OCI-LY3 (cell line): ENCODE measurements around the gene ARL6.

Experiments
- H2AFZ ChIP-seq: fragments of 200-600, 300-600 bp; shearing (Covaris generic); 2 replicates; pipeline ENCODE4 v1.6.0; 2014; ENCODE audit warnings: antibody characterized with exemption, low read depth, low read length
- H3K27ac ChIP-seq: fragments of 200-600, 300-600 bp; sonication (generic); 2 replicates; pipeline ENCODE4 v1.5.1; 2014; ENCODE audit warnings: mild to moderate bottlenecking, low read length, moderate library complexity, mixed read lengths
- H3K27me3 ChIP-seq: fragments of 200-600, 300-600 bp; sonication (generic); 2 replicates; pipeline ENCODE4 v1.6.1; 2014; ENCODE audit warnings: low read depth, low read length, mixed read lengths
- H3K36me3 ChIP-seq: fragments of 200-600, 300-600 bp; sonication (generic); replicated peaks from 2 replicates; pipeline ENCODE3; 2014; ENCODE audit warnings: low read depth, low read length, mixed read lengths
- H3K4me1 ChIP-seq: fragments of 300-600, 200-600 bp; sonication (generic); 2 replicates; pipeline ENCODE4 v1.6.1; 2014; ENCODE audit warnings: low read length, mixed read lengths
- H3K4me2 ChIP-seq: fragments of 200-600, 300-600 bp; sonication (generic); 2 replicates; pipeline ENCODE4 v1.6.1; 2014; ENCODE audit warnings: low read length, mixed read lengths
- H3K4me3 ChIP-seq: fragments of 300-600, 200-600 bp; sonication (generic); 2 replicates; pipeline ENCODE4 v1.5.1; 2014; ENCODE audit warnings: antibody characterized with exemption, mild to moderate bottlenecking, low read length, moderate library complexity
- H3K79me2 ChIP-seq: fragments of 300-600, 200-600 bp; shearing (Covaris generic); 2 replicates; pipeline ENCODE4 v1.6.1; 2014; ENCODE audit warnings: mild to moderate bottlenecking, low read length, mixed read lengths
- H3K9ac ChIP-seq: fragments of 300-600, 200-600 bp; shearing (Covaris generic); 2 replicates; pipeline ENCODE4 v1.6.0; 2014; ENCODE audit warnings: mild to moderate bottlenecking, low read length, moderate library complexity
- H3K9me3 ChIP-seq: fragments of 200-600, 300-600 bp; shearing (Covaris generic); 2 replicates; pipeline ENCODE4 v1.6.1; 2014; ENCODE audit warnings: low read length, mixed read lengths; ENCODE audit not compliant: insufficient read depth
- H4K20me1 ChIP-seq: fragments of 200-600, 300-600 bp; sonication (generic); 2 replicates; pipeline ENCODE4 v1.6.1; 2016; ENCODE audit warnings: low read length, mixed read lengths; ENCODE audit not compliant: insufficient read depth
- CTCF ChIP-seq: fragments of 200-600, 300-600 bp; sonication (generic); IDR thresholded peaks from 2 replicates; pipeline ENCODE4 v1.5.1; 2014; ENCODE audit warnings: antibody characterized with exemption, low read length, low read depth
- EZH2phosphoT487 ChIP-seq: fragments of 200-600 bp; shearing (Covaris generic); IDR thresholded peaks from 2 replicates; pipeline ENCODE4 v1.6.1; 2018; ENCODE audit warnings: antibody characterized with exemption, mixed run types, low read depth

Gene ARL6

GRCh38 chr3:97848779-97849178 lies 84.2 kb downstream of the ARL6 start:
- Histone ChIP-seq H3K79me2 (no peaks in the 10 kb centered on the region), H3K9ac (no peak overlapping the region), H3K9me3 (no peaks in the 10 kb centered on the region), H2AFZ (no peak overlapping the region), H3K4me1 (no peaks in the 10 kb centered on the region), H4K20me1 (no peaks in the 10 kb centered on the region), H3K4me2 (no peak overlapping the region), H3K4me3 (no peak overlapping the region), H3K27ac (no peak overlapping the region), H3K27me3 (no peaks in the 10 kb centered on the region), H3K36me3 (no peaks in the 10 kb centered on the region)
- TF ChIP-seq EZH2phosphoT487 (no peak), CTCF (no peak)
